Prostate gland (tissue), 2 donors: ENCODE results near the gene EXOSC9.

ENCODE experiments used
- POLR2A ChIP-seq: fragments of 450-650 bp; IDR thresholded peaks from one replicate; pipeline ENCODE4 v1.6.1; 2016; ENCODE audit warnings: antibody characterized with exemption, mild to moderate bottlenecking
- POLR2AphosphoS5 ChIP-seq: sonication (generic); formaldehyde crosslinking; IDR thresholded peaks from one replicate; pipeline ENCODE4 v1.6.1; 2017; ENCODE audit warnings: antibody characterized with exemption
- TF ChIP-seq, protein P1 (sequence below), 4 experiments: fragments of 200-600 bp in 2 of 4; fragments of 450-650 bp in 2 of 4; sonication (generic) in 2 of 4; IDR thresholded peaks; 1 replicate in 3 of 4; 2 replicates in 1 of 4; pipeline ENCODE4 v1.5.1; 2016 to 2019; ENCODE audit warnings: antibody characterized with exemption in 4 of 4, mild to moderate bottlenecking in 2 of 4, moderate library complexity in 2 of 4

DNA sequence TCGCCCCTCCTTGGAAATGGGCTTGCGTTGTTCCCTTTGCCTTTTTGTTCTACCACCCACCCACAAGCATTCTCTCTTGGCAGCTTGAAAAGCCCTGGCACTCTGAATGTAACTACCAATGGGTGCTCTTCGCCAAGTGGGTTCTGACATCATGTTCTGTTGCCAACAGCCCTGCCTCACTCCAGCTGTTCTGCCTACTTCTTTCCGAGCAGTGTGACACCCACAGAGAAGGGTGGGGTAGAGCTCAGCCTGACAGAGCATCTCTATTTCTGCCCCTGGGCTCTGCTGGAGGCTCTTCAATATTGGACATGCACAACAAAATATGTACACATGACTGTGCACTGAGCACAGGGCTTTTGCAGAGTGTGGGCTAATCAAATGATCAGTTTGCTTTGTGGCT, 15.6 kb upstream of the EXOSC9 start:
- TF ChIP-seq, protein P1, sequence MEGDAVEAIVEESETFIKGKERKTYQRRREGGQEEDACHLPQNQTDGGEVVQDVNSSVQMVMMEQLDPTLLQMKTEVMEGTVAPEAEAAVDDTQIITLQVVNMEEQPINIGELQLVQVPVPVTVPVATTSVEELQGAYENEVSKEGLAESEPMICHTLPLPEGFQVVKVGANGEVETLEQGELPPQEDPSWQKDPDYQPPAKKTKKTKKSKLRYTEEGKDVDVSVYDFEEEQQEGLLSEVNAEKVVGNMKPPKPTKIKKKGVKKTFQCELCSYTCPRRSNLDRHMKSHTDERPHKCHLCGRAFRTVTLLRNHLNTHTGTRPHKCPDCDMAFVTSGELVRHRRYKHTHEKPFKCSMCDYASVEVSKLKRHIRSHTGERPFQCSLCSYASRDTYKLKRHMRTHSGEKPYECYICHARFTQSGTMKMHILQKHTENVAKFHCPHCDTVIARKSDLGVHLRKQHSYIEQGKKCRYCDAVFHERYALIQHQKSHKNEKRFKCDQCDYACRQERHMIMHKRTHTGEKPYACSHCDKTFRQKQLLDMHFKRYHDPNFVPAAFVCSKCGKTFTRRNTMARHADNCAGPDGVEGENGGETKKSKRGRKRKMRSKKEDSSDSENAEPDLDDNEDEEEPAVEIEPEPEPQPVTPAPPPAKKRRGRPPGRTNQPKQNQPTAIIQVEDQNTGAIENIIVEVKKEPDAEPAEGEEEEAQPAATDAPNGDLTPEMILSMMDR (IDR thresholded peaks at IDR 0.05): no peak
- TF ChIP-seq POLR2A: no peak
- no peak for TF ChIP-seq POLR2AphosphoS5
